SK-N-SH treated with all-trans-retinoic acid at 6 μM for 48 hours (cell line): Measurements from ENCODE around the gene TTBK2.

ENCODE experiments used
- GLIS3 ChIP-seq: fragments of 250-450 bp; sonication (Bioruptor Pico); IDR thresholded peaks from 2 replicates; pipeline ENCODE4 v1.5.0; 2020; ENCODE audit warnings: mild to moderate bottlenecking, moderate library complexity
- ISL1 ChIP-seq: fragments of 250-450 bp; sonication (Bioruptor Pico); IDR thresholded peaks from 2 replicates; pipeline ENCODE4 v2.1.2; 2022; ENCODE audit warnings: mild to moderate bottlenecking, moderate library complexity
- ZNF8 ChIP-seq: fragments of 450-650 bp; formaldehyde crosslinking; IDR thresholded peaks from 2 replicates; pipeline ENCODE4 v1.5.0; 2020; ENCODE audit warnings: mild to moderate bottlenecking, moderate library complexity

- TF ChIP-seq ISL1 (CRISPR knock-in tag) (no peak), ZNF8 (CRISPR knock-in tag) (no peak), GLIS3 (CRISPR knock-in tag) (no peak)
These were observed 228.8 kb downstream of the TTBK2 start for GRCh38 chr15:42691770-42692169.
